GM12878 (cell line): Measurements from ENCODE around the gene CCDC87.
A peak's percentile ranks its signal among the peaks of the same experiment; 100 is the strongest.

Experiments
- CTCF ChIP-seq, 3 experiments: IDR thresholded peaks in 2 of 3; conservative IDR thresholded peaks in 1 of 3; 2 replicates each; pipeline ENCODE4 v1.5.1; 2011; ENCODE audit warnings: low read depth in 3 of 3, low read length in 3 of 3, mild to moderate bottlenecking in 3 of 3, control low read depth in 2 of 3, moderate library complexity in 2 of 3, inconsistent platforms in 1 of 3, mixed read lengths in 1 of 3; ENCODE audit not compliant: control insufficient read depth in 2 of 3, insufficient read depth in 1 of 3; ENCODE audit errors: extremely low read depth in 1 of 3
- ETV6 ChIP-seq, 2 experiments: fragments of 450-650 bp in 1 of 2; IDR thresholded peaks in 1 of 2; conservative IDR thresholded peaks in 1 of 2; 2 replicates each; pipeline ENCODE4 v1.6.1; 2014; ENCODE audit warnings: antibody characterized with exemption in 1 of 2, borderline replicate concordance in 1 of 2, low read depth in 1 of 2, mild to moderate bottlenecking in 1 of 2, moderate library complexity in 1 of 2
- FOXM1 ChIP-seq: IDR thresholded peaks from 2 replicates; pipeline ENCODE4 v1.6.1; 2012; ENCODE audit warnings: low read depth, mild to moderate bottlenecking, inconsistent platforms, low read length, moderate library complexity
- JUND ChIP-seq: IDR thresholded peaks from 2 replicates; pipeline ENCODE4 v1.6.1; 2012; ENCODE audit warnings: low read depth, mild to moderate bottlenecking, low read length, improper control_type of control experiment, moderate library complexity
- KDM1A ChIP-seq: fragments of 200-600 bp; sonication (generic); IDR thresholded peaks from 2 replicates; pipeline ENCODE4 v1.6.1; 2016; ENCODE audit warnings: borderline replicate concordance
- POLR2A ChIP-seq: IDR thresholded peaks from 2 replicates; pipeline ENCODE4 v1.6.1; 2011; ENCODE audit warnings: low read depth, mild to moderate bottlenecking, low read length
- REST ChIP-seq: IDR thresholded peaks from 2 replicates; pipeline ENCODE4 v1.6.1; 2012; ENCODE audit warnings: mild to moderate bottlenecking, low read depth, low read length
- TCF7 ChIP-seq: IDR thresholded peaks from 2 replicates; pipeline ENCODE4 v1.6.1; 2014; ENCODE audit warnings: antibody characterized with exemption, borderline replicate concordance
- USF2 ChIP-seq: IDR thresholded peaks from 2 replicates; pipeline ENCODE4 v1.6.1; 2011; ENCODE audit warnings: low read depth, low read length, improper control_type of control experiment, borderline replicate concordance
- ZBTB33 ChIP-seq: fragments of 450-650 bp; IDR thresholded peaks from 2 replicates; pipeline ENCODE4 v1.6.1; 2017; ENCODE audit warnings: mild to moderate bottlenecking

GRCh38 chr11:66639066-66639813 lies 46.4 kb upstream of the CCDC87 start:
- TF ChIP-seq ZBTB33: no peak
- TF ChIP-seq POLR2A: no peak
- TF ChIP-seq ETV6 (conservative IDR thresholded peaks at IDR 0.05 in 1 of 2, IDR thresholded peaks at IDR 0.05 in 1 of 2; ENCODE audit: borderline replicate concordance in 1 of 2, low read depth in 1 of 2): no peak; a peak in 1 of 4 replicates
- no peak for TF ChIP-seq FOXM1
- TF ChIP-seq JUND: no peak
- TF ChIP-seq USF2: no peak
- no peak for TF ChIP-seq TCF7
- TF ChIP-seq REST: no peak
- no peak for TF ChIP-seq KDM1A
- TF ChIP-seq CTCF (IDR thresholded peaks at IDR 0.05 in 2 of 3, conservative IDR thresholded peaks at IDR 0.05 in 1 of 3; ENCODE audit: control insufficient read depth in 2 of 3, extremely low read depth in 1 of 3, insufficient read depth in 1 of 3, low read depth in 3 of 3, low read length in 3 of 3): 0 out of 6 replicates have a peak, but pooled peaks of 1 of the 3 experiments have one; percentile 9
